IPS-18c (cell line): ENCODE results near the gene NMBR.
"Not testable (repeated sequence)": the region's sequence is repeated elsewhere in the genome, so short reads cannot be mapped to it uniquely, and the experiment has no call there.

Experiments
- H3K4me3 ChIP-seq: 2 replicates; pipeline ENCODE4 v1.7.0; 2013; ENCODE audit warnings: low read depth, mild to moderate bottlenecking, low read length, moderate library complexity; ENCODE audit not compliant: insufficient read depth
- H3K9me3 ChIP-seq: one replicate; pipeline ENCODE4 v1.6.1; 2013; ENCODE audit warnings: mild to moderate bottlenecking, low read length, moderate library complexity; ENCODE audit not compliant: control insufficient read depth, insufficient read depth

The NMBR gene

GRCh38 chr6:142104820-142105219 lies 42.1 kb downstream of the NMBR start:
- not testable (repeated sequence) for H3K9me3 ChIP-seq, H3K4me3 ChIP-seq

GRCh38 chr6:142088858-142089216 lies 58.1 kb downstream of the NMBR start:
- Histone ChIP-seq H3K4me3 (peak overlapping the region; percentile 40; the same call in 1 of the 2 replicates), H3K9me3 (no peaks in the 10 kb centered on the region)

DNA sequence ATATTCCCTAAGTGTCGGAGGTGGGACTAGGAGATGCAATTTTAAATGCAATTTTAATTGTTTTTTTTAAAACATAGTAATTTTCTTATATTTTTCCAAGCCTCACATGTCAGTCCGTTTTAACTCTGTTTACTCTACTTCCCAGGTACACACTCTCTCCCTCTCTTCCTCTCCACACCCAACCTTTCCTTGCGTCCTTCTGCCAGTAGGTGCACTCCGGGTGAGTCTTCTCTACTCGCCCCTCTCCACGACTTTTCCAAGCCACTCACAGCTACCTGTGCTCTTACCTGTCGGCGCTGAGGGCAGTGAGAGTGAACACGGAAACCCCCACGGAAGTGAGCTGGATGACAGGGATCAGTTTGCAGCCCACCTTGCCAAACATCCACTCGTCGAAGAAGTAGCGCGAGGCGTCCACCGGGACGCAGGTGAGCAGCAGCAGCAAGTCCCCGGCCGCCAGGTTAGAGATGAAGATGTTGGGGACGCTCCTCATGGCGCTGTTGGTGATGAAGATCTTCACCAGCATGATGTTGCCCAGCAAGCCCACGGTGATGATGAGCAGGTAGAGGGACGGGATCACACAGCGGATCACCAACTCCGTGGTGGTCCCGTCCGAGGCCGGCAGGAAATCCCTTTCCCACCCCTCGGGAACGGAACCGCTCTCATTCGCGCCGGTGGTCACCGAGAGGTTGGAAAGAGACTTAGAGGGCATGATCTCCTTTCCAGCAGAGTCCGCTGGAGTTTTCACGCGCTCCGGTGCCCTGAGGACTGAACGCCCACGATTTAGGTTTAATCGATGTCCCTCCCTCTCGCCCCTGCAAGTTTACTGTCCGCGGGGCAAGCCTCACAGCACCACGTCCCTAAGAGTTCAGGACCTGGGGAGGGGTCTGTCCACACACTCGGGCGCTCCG lies 58.7 kb downstream of the NMBR start:
- Histone ChIP-seq H3K4me3 (peak overlapping the region; percentile 40), H3K9me3 (no peaks in the 10 kb centered on the region)

DNA sequence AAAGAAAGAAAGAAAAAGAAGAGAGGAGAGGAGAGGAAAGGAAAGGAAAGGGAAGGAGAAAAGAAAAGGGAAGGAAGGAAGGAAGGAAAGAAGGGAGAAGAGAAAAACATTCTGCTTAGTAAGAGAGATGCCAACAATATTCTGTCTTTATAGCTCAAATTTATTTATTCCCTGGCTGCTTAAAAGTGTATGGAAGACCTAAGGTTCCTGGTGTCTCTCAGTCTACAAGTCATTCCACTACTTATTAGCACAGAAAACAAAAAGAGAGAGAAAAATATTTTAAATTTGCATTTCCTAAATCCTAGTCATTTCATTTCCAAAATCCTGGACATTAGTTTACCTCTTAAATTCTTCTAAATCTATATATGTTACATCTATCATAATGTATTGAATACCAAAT lies 67.8 kb downstream of the NMBR start:
- no peaks in the 10 kb centered on the region for H3K9me3 ChIP-seq
- H3K4me3 ChIP-seq, result no peak overlapping the region

GRCh38 chr6:142075516-142076101 lies 71.3 kb downstream of the NMBR start:
- no peak overlapping the region for H3K4me3 ChIP-seq
- H3K9me3 ChIP-seq, result peaks cover 4% of the 10 kb centered on the region

GRCh38 chr6:142074516-142074915 lies 72.4 kb downstream of the NMBR start:
- H3K9me3 ChIP-seq, result peaks cover 4% of the 10 kb centered on the region
- no peak overlapping the region for H3K4me3 ChIP-seq

DNA sequence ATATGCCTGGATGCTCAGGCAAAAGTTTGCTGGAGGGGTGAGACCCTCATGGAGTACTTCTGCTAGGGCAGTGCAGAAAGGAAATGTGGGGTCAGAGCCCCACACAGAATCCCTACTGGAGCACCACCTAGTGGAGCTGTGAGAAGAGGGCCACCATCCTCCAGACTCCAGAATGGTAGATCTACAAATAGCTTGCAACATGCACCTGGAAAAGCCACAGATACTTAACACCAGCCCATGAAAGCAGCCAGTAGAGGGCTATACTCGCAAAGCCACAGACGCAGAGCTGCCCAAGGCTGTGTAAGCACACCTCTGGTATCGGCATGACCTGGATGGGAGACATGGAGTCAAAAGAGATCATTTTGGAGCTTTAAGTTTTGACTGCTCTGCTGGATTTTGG lies 74.9 kb downstream of the NMBR start:
- Histone ChIP-seq H3K9me3 (peaks cover 4% of the 10 kb centered on the region), H3K4me3 (no peak overlapping the region)

DNA sequence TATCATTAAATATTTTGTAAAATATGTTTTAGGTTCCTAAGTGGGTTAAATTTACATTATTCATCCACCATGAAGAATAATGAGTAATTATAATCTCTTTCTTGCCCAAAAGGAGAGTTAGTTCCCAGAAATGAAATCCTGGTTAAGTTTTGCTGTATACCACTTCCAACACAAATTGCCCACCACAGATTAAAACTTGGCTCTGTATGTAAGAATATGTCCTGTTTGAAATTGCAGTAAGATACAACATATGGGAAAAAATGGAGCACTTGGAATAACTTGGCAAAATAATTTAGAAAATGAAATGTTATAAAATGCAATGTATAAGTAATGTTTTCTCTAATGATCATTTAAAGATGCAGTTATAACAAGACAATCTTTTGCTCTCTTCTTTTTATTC lies 78.5 kb downstream of the NMBR start:
- no peak overlapping the region for H3K4me3 ChIP-seq

DNA sequence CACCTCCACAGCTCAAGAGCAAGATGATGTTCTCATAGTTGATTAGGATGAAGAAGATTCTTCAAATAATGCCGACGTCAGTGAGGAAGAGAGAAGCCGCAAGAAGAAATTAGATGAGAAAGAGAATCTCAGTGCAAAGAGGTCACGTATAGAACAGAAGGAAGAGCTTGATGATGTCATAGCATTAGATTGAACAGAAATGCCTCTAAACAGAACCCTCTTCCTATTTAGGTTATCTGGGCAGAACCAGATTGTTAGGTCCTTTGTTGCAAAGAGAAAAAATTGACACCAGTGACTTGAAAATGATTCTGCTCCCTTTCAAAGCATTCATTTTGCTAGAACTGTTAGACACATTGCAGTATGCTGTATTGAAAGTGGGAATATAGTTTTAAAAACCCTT lies 84.1 kb downstream of the NMBR start:
- H3K4me3 ChIP-seq, result not testable (repeated sequence)

More for the DNA sequence above, 78.5 kb downstream of the NMBR start:
- peaks cover 4% of the 10 kb centered on the region for H3K9me3 ChIP-seq

DNA sequence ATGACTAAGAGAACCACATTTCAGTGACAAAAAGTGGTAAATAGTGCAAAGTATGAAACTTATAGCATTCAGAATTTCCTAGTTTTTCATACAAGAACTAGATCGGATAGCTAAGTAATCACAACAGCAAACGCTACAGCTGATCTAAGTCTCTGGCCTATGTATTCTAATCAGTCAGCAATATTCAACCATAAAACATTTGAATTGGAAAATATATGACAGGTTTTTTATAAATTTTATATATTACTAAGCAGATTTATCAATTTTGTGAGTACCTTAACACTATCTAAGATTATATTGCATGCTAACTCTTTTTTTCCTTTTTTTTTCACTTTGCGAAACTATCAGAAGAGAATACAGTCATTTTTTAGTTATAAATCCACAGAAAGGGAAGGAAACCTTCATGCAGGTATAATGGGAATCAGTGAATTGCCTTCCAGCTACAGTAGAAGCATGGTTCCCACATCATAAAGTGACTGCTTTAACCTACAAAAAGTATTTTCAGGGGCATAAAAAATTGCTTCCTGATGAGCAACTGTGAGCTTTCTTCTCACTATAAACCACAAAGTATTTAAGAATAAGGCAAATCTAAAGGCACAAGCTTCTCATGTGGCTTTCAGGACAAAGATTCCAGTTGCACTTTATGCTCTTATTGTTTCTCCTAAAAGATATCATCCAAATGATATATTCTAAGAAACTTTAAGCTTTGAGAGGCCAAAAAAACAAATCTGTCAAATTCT lies 88.2 kb downstream of the NMBR start:
- H3K4me3 ChIP-seq, result no peak overlapping the region

More for the DNA sequence above, 84.1 kb downstream of the NMBR start:
- not testable (repeated sequence) for H3K9me3 ChIP-seq

GRCh38 chr6:142055219-142055618 lies 91.7 kb downstream of the NMBR start:
- no peak overlapping the region for H3K4me3 ChIP-seq
- no peaks in the 10 kb centered on the region for H3K9me3 ChIP-seq

More for the DNA sequence above, 88.2 kb downstream of the NMBR start:
- no peaks in the 10 kb centered on the region for H3K9me3 ChIP-seq

GRCh38 chr6:142051404-142051803 lies 95.5 kb downstream of the NMBR start:
- no peaks in the 10 kb centered on the region for H3K9me3 ChIP-seq
- no peak overlapping the region for H3K4me3 ChIP-seq

DNA sequence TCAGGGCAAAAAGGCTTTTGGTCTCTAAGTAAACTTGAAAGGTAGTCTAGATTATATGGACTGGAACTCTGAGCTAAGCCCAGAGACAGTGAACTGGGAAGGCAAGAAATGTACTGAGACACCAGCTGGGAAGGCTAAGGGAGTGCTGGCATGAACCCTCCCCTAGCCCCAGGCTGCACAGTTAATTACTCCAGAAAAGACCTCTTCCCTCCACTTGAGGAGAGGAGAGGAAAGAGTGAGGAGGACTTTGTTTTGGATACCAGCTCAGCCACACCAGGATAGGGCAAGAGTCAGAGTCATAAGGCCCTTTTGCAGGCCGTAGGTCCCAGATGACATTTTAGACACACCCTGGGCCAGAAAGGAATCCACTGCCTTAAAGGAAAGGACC lies 98.3 kb downstream of the NMBR start:
- H3K4me3 ChIP-seq, result no peak overlapping the region
- H3K9me3 ChIP-seq, result no peaks in the 10 kb centered on the region

GRCh38 chr6:142047934-142048592 lies 98.9 kb downstream of the NMBR start:
- H3K9me3 ChIP-seq, result no peaks in the 10 kb centered on the region
- H3K4me3 ChIP-seq, result no peak overlapping the region

DNA sequence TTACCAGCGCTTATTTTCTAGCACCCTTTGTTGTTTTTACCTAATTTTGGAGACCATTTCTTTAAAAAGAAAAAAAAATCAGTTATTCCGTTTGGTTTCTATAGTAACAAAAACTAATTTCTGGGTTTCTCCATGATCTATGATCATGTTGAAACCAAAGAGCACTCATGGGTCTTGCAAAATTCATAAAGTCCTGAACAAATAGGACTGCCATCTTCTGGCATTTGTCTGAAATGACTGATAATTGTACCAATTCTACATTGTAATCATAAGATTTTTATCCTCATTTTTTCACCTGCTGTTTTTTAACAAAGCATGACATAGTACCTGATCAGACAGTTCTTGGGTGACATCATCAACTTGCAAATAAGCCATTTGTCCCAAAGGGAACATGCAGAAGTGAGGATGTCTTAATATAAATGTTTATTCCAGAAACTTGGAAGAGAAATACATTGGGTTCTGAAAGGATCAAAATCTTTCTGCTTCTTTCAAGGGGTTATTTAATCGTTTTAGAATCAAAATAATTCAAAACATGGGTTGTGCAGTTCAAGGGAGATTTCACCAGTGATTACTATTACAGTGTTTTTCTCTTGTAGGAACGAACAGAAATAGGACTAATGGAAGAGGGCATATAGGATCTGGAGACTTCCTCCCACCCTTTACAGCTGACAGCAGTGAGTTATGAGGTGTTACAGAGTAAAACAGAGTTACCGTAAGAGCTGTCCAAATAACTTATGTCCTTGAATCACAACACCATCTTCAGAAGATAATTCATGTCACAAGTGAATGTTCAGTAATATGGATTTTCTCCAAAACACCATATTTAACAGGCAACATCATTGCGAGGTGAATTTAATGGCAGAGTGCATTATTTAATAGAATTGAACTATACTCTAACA lies 101.3 kb downstream of the NMBR start:
- Histone ChIP-seq H3K4me3 (no peak overlapping the region), H3K9me3 (no peaks in the 10 kb centered on the region)

DNA sequence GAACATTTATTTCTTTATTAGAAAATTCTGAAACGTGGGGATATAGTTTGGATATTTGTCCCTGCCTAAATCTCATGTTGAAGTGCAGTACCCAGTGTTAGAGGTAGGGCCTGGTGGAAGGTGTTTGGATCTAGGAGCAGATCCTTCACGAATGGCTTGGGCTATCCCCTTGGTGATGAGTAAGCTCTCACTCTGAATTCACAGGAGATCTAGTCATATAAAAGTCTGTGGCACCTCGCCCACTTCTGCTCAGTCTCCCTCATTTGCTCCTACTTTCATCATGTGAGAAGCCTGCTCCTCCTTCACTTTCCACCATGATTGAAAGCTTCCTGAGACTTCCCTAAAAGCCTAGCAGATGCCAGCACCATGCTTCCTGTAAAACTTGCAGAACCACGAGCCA lies 111.0 kb downstream of the NMBR start:
- H3K9me3 ChIP-seq, result no peaks in the 10 kb centered on the region
- H3K4me3 ChIP-seq, result no peak overlapping the region

DNA sequence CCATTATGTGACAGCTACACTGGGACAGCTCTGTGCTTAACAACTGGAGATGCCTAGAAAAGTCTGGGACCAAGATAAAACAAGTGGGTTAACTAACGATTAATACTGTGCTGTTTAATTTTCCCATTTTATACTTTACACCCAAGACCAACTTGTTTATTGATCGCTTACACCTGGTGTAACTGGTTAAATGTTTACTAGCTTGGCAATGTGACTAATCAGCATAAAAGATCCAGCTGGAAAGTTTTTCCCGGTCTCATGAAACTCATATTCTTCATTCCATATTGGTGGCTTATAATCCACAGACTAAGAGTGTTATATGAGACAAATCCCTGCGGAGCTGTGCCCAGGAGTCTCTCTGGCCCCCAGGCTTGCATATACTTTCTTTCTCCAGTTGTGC lies 115.9 kb downstream of the NMBR start:
- no peaks in the 10 kb centered on the region for H3K9me3 ChIP-seq
- no peak overlapping the region for H3K4me3 ChIP-seq
